Neural cell (in vitro differentiated cells): ENCODE data around the gene CACNA1F. TPM values are rescaled to one million over a fixed set of nuclear protein-coding genes. Genes with fewer than 3 reads are reported as not detected.

Source experiments
- polyA plus RNA-seq: library from polyadenylated mRNA; depleted of rRNA; stranded (reverse); fragments of >200 nt; gene quantifications from 2 replicates; pipeline ENCODE4 v1.2.3, GENCODE V29; 2014

The CACNA1F gene
- polyA plus RNA-seq, 1 donor from 2014 or later: not detected

Other genes starting within 250 kb of the CACNA1F start
- 134 and 138 TPM in 2 replicates for gene GRIPAP1, start 231.1 kb downstream of the CACNA1F start, polyA plus RNA-seq
- gene TFE3, start 190.0 kb downstream of the CACNA1F start, polyA plus RNA-seq: 8.9 and 17.9 TPM in 2 replicates
- gene CCDC120, start 174.3 kb downstream of the CACNA1F start, polyA plus RNA-seq: 2.8 and 3.1 TPM in 2 replicates
- gene PRAF2, start 159.3 kb downstream of the CACNA1F start, polyA plus RNA-seq: 7.3 and 10.8 TPM in 2 replicates
- gene WDR45, start 153.5 kb downstream of the CACNA1F start, polyA plus RNA-seq: 26.5 and 29.5 TPM in 2 replicates
- gene GPKOW, start 109.6 kb downstream of the CACNA1F start, polyA plus RNA-seq: 22.9 and 27.3 TPM in 2 replicates
- gene MAGIX, start 70.6 kb downstream of the CACNA1F start, polyA plus RNA-seq: 4.2 and 12.2 TPM in 2 replicates
- not detected in 2 replicates for gene PLP2, start 61.4 kb downstream of the CACNA1F start, polyA plus RNA-seq
- 0.45 TPM in 1 of 2 replicates, not detected in the other for gene PRICKLE3, start 47.0 kb downstream of the CACNA1F start, polyA plus RNA-seq
- 240 and 281 TPM in 2 replicates for gene SYP, start 33.1 kb downstream of the CACNA1F start, polyA plus RNA-seq
- gene CCDC22, start 2.1 kb upstream of the CACNA1F start, polyA plus RNA-seq: 16.3 and 17.0 TPM in 2 replicates
- not detected in 2 replicates for gene FOXP3, start 31.4 kb upstream of the CACNA1F start, polyA plus RNA-seq
- gene PPP1R3F, start 36.5 kb upstream of the CACNA1F start, polyA plus RNA-seq: 20.4 and 21.0 TPM in 2 replicates
- gene GAGE10, start 70.3 kb upstream of the CACNA1F start, polyA plus RNA-seq: not detected in 2 replicates
- gene GAGE12J, start 88.7 kb upstream of the CACNA1F start, polyA plus RNA-seq: not detected in 2 replicates
- gene GAGE13, start 98.2 kb upstream of the CACNA1F start, polyA plus RNA-seq: not detected in 2 replicates